Aorta (tissue), 5 donors: Measurements from ENCODE around the gene CRMP1. TPM values are rescaled to one million over a fixed set of nuclear protein-coding genes. Genes with fewer than 3 reads are reported as not detected.

Experiments
- ATAC-seq: fragments of 200-7000 bp; cut with Tn5 transposase; one replicate; pipeline ENCODE4 v1.9.1; 2022; ENCODE audit warnings: moderate library complexity; ENCODE audit not compliant: low FRiP score
- DNase-seq, 2 donors: peaks; one replicate each; pipeline ENCODE4 v3.0.0-alpha.2; 2020
- H3K27ac ChIP-seq, 2 donors: one replicate each; pipeline ENCODE4 v1.5.1; 2013; ENCODE audit warnings: low read length in 2 of 2, mild to moderate bottlenecking in 2 of 2, moderate library complexity in 2 of 2, control low read depth in 1 of 2, inconsistent platforms in 1 of 2, low read depth in 1 of 2
- H3K27me3 ChIP-seq, 2 donors: one replicate each; pipeline ENCODE4 v1.6.1; 2013; ENCODE audit warnings: control low read depth in 1 of 2, low read length in 1 of 2, mild to moderate bottlenecking in 1 of 2, moderate library complexity in 1 of 2; ENCODE audit not compliant: insufficient read depth in 2 of 2, control insufficient read depth in 1 of 2
- H3K36me3 ChIP-seq, 2 donors: one replicate each; pipeline ENCODE4 v1.6.1; 2013; ENCODE audit warnings: control low read depth in 1 of 2, low read length in 1 of 2, mild to moderate bottlenecking in 1 of 2; ENCODE audit not compliant: insufficient read depth in 2 of 2, control insufficient read depth in 1 of 2
- H3K4me1 ChIP-seq, 2 donors: one replicate each; pipeline ENCODE4 v1.6.1; 2013; ENCODE audit warnings: low read length in 2 of 2, control low read depth in 1 of 2, mild to moderate bottlenecking in 1 of 2, moderate library complexity in 1 of 2; ENCODE audit not compliant: insufficient read depth in 2 of 2, control insufficient read depth in 1 of 2
- H3K4me3 ChIP-seq, 2 donors: one replicate each; pipeline ENCODE4 v1.5.1; 2013; ENCODE audit warnings: low read length in 2 of 2, control low read depth in 1 of 2, mild to moderate bottlenecking in 1 of 2
- H3K9me3 ChIP-seq: one replicate; pipeline ENCODE4 v1.6.1; 2013; ENCODE audit warnings: mild to moderate bottlenecking, low read length; ENCODE audit not compliant: control insufficient read depth
- WGBS, 2 donors: extraction: QIAGEN DNeasy Blood & Tissue Kit; methylation state at CpG; one replicate each; pipeline ENCODE4 v1.1.7; 2013; 5-methylcytosine and 5-hydroxymethylcytosine counted together
- intact Hi-C, 2 donors: fragments of 100-400 bp; cut with DNase I; formaldehyde crosslinking; loops; one replicate each; pipeline versions ENCODE4 v1.14.2 to v1.15.0; 2022
- polyA plus RNA-seq, 2 donors: library from polyadenylated mRNA; stranded (reverse); fragments of 200-250 nt; gene quantifications; one replicate each; pipeline ENCODE4 v1.2.3, GENCODE V29; 2013
- total RNA-seq, 2 donors: library from RNA; stranded (reverse); fragmentation: NEBNext Ultra II Directional; extraction: Animal tissue kit (Norgen Biotek cat#: 25700); gene quantifications; one replicate each; pipeline ENCODE4 v1.2.1, GENCODE V29; 2021
- donor health status: healthy with polysubstance abuse.
- donor health status: Bipolar disorder and iron deficiency.
- donor health status: DM: no; HTN: no; CAD: no.
- donor health status: DM: no; HTN: no; CAD: no.
- donor health status: DM: yes; HTN: yes; CAD: no.

The CRMP1 gene
- total and polyA plus RNA-seq, 4 donors, result 0.05 to 2.0 (median 0.58) TPM; not detected in 1

DNA sequence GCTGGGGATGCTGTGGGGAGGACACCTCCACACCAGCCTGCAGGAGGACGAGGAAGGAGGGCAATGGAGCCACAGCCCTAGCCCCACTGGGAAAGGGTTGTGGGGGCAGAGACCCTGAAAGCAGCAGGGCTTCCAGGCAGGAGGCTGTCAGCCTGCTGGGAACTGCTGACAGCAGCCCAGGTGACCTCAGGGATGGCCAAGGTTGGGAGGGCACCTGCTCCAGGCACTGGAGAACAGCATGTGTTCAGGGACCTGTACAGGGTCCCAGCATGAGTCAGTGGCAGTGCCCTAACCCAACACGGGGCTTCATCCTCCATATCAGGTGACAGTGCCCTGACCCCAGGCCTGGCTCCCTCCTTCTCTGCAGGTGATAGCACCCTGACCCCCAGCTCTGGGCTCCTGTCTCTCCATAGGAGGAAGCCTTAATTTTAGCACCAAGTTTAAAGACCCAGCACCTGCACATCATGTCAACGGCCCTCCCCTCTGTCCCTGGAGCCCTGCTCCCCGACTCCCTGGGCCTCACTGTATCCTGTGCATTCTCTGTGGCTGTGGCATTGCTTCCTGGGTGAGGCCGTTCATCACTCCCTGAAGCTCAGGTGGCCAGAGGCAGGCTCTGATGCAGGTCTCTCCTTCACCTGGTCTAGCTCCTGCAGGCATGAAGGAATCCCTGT, 66.3 kb downstream of the CRMP1 start:
- Histone ChIP-seq H3K4me3 (no peak overlapping the region), H3K27ac (no peak overlapping the region), H3K27me3 (no peaks in the 10 kb centered on the region), H3K4me1 (no peaks in the 10 kb centered on the region), H3K36me3 (peaks cover 0 to 2% of the 10 kb centered on the region in 2 donors), H3K9me3 (no peaks in the 10 kb centered on the region)
- intact Hi-C loops, result no loop called here
- 68 to 69% methylated on average over 5 of the region's 5 CpGs for WGBS, 2 donors
- ATAC-seq (peak; percentile 23), DNase-seq (no peak)

DNA sequence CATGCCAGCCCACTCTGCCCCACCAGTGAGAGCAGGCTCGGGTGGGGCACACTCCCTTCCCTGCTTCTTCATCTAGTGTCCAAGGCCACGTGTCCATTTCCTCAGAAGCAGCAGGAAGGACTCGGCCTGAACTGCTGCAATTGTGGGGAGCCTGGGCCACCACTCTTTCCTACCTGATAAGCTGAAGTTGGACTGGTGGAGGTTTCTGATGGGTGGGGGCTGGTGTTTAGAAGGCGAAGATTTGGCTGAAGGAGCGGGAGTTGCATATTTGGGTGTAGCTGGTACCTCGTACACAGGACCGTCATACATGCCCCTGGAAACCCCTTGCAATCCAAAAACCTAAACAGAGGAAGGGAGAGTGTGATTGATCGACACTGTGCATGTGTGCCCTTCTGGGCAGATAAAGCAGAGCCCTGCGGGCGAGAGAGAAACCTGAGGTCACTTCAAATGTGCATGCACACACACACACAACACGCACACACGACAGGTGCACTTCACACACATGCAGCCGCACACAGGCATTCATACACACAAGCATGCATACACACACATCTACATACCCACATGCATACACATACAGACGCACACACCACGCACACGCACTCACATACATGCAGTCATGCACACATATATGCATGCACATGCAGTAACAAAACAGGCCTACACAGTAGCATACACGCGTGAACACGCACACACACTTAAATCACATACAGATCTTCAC, 67.4 kb downstream of the CRMP1 start:
- H3K36me3 ChIP-seq, result peaks cover 0 to 3% of the 10 kb centered on the region in 2 donors
- 85 to 92% methylated on average over 19 of the region's 19 CpGs for WGBS, 2 donors
- intact Hi-C loops, result no loop called here

DNA sequence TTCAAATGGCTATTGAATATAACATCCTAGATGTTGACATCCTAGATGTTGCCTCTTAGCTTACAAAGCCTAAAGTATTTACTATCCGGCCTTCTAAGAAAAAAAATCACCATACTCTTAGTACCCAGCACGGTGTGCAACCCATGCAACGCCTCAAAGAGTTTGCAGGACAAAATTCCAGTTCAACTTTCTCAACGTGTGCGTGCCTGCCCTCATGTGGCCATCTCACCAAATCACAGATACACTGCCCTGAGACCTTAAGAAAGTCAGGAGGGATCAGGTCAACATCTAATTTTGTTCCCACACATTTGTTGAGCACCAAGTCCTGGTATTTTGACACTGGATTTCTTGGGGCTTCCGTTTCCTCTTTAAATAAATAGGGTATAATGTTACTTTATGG, 68.3 kb downstream of the CRMP1 start:
- H3K27ac ChIP-seq, result no peak overlapping the region
- intact Hi-C loops, result no loop called here
- no peak for DNase-seq
- H3K27me3 ChIP-seq, result no peaks in the 10 kb centered on the region
- H3K36me3 ChIP-seq, result peaks cover 0 to 3% of the 10 kb centered on the region in 2 donors
- 68 to 72% methylated on average over 6 of the region's 6 CpGs for WGBS, 2 donors
- no peaks in the 10 kb centered on the region for H3K9me3 ChIP-seq
- ATAC-seq, result no peak
- H3K4me1 ChIP-seq, result no peaks in the 10 kb centered on the region
- no peak overlapping the region for H3K4me3 ChIP-seq

More for the DNA sequence above, 67.4 kb downstream of the CRMP1 start:
- ATAC-seq (no peak), DNase-seq (peak in 1 of 2 donors; percentile 59)
- Histone ChIP-seq H3K27ac (no peak overlapping the region), H3K4me1 (no peaks in the 10 kb centered on the region), H3K4me3 (no peak overlapping the region), H3K9me3 (no peaks in the 10 kb centered on the region), H3K27me3 (no peaks in the 10 kb centered on the region)

DNA sequence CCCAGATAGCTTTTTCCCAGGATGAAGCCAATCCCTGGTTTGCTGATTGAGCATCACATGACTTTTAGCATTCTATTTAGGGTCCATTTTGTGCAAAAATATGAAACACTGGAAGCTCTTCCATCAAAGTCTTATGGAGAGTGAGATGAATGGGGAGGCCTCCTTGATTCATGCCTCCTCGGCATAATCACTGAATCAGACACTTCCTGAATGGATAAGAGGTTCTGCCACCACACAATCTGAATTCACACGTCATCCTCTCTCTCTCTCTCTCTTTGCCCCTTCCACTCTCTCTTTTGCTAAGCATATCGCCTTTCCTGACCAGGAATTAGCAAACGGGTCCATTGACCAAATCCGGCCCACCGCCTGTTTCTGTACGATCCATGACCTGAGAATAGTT, 68.7 kb downstream of the CRMP1 start:
- H3K27me3 ChIP-seq, result no peaks in the 10 kb centered on the region
- WGBS, 2 donors, result 86 to 89% methylated on average over 7 of the region's 7 CpGs
- H3K27ac ChIP-seq, result no peak overlapping the region
- ATAC-seq (no peak), DNase-seq (no peak)
- H3K36me3 ChIP-seq, result peaks cover 0 to 3% of the 10 kb centered on the region in 2 donors
- H3K9me3 ChIP-seq, result no peaks in the 10 kb centered on the region
- no peak overlapping the region for H3K4me3 ChIP-seq
- intact Hi-C loops, result no loop called here
- H3K4me1 ChIP-seq, result no peaks in the 10 kb centered on the region

GRCh38 chr4:5823542-5824211, 69.2 kb downstream of the CRMP1 start:
- Histone ChIP-seq H3K9me3 (no peaks in the 10 kb centered on the region), H3K27ac (no peak overlapping the region), H3K4me3 (no peak overlapping the region), H3K36me3 (peaks cover 0 to 3% of the 10 kb centered on the region in 2 donors), H3K4me1 (no peaks in the 10 kb centered on the region), H3K27me3 (no peaks in the 10 kb centered on the region)
- ATAC-seq (no peak), DNase-seq (no peak)
- intact Hi-C loops, result no loop called here
- 80 to 83% methylated on average over 10 of the region's 10 CpGs for WGBS, 2 donors

DNA sequence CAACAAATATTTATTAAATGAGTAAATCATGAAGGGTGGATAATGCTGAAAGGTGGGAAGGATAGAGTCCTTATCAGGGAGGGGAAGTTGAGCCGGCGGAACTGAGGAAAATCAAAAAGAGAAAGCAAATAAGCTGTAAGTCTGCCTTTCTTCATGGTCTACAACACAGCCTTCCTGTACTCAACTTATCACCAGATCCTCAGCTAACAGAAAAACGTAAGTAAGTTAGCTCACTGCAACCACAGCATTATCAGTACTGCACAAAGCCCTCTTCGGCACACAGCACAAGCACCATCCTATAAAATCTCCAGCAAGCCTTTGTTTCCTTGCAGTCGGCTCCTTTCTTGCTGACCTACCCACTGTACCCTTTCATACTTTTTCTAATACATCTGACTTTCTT, 70.3 kb downstream of the CRMP1 start:
- Histone ChIP-seq H3K4me3 (no peak overlapping the region), H3K27me3 (no peaks in the 10 kb centered on the region), H3K9me3 (no peaks in the 10 kb centered on the region), H3K27ac (no peak overlapping the region), H3K36me3 (peaks cover 0 to 3% of the 10 kb centered on the region in 2 donors), H3K4me1 (no peaks in the 10 kb centered on the region)
- intact Hi-C loops, result no loop called here
- DNase-seq (no peak), ATAC-seq (no peak)
- whole genome bisulfite sequencing, 2 donors, result 77 to 78% methylated on average over 5 of the region's 5 CpGs

DNA sequence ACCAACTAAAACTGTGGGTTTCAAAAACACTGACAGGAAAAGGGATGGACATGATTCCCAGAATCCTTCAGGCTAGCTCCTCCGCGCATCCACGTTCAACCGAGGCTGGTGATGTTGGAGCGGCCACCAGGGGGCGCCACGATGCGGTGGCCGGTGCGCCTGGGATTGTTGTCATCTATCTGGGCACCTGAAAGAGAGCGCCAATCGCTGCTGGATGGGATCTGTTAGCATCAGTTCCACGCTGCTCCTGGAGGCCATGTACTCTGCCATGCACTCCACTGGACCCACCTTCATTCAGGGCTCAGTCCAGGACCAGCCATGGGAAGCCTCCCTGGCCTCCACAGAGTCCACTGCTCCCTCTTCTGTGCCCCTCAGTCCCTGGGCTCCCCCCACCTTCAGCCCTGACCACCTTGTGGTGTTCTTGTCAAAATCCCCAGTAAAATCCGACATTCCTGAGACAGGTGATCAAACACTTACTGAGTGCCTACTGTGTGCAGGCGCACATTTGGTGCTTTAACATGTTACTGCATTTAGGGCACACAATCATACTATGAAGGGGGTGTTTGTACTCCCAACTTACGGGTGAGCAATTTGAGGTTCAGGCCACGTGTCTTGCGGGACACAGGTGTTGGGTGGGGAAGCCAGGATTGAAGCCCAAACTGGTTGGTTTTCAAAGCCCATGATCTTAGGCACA, 71.1 kb downstream of the CRMP1 start:
- no peaks in the 10 kb centered on the region for H3K9me3 ChIP-seq
- intact Hi-C loops, result no loop called here
- DNase-seq (peak in 1 of 2 donors; percentile 77), ATAC-seq (no peak)
- H3K27me3 ChIP-seq, result no peaks in the 10 kb centered on the region
- H3K4me1 ChIP-seq, result no peaks in the 10 kb centered on the region
- no peak overlapping the region for H3K4me3 ChIP-seq
- H3K27ac ChIP-seq, result no peak overlapping the region
- peaks cover 0 to 3% of the 10 kb centered on the region in 2 donors for H3K36me3 ChIP-seq
- 63 to 65% methylated on average over 16 to 18 of the region's 18 CpGs for WGBS, 2 donors

GRCh38 chr4:5816851-5817375, 76.0 kb downstream of the CRMP1 start:
- DNase-seq (peak in 1 of 2 donors; percentile 37), ATAC-seq (no peak)
- Histone ChIP-seq H3K9me3 (no peaks in the 10 kb centered on the region), H3K4me1 (no peaks in the 10 kb centered on the region), H3K27me3 (no peaks in the 10 kb centered on the region), H3K4me3 (no peak overlapping the region), H3K36me3 (peaks cover 0 to 6% of the 10 kb centered on the region in 2 donors), H3K27ac (no peak overlapping the region)
- WGBS, 2 donors, result 84% methylated on average over 12 of the region's 12 CpGs
- intact Hi-C loops, result no loop called here
